Measurements from ENCODE around the gene FBXW8. TPM values are rescaled to one million over a fixed set of nuclear protein-coding genes. Genes with fewer than 3 reads are reported as not detected.
A peak's percentile ranks its signal among the peaks of the same experiment; 100 is the strongest.

FBXW8 gene
- total and polyA plus RNA-seq, 12 donors: 2.4 to 11.3 (median 7.4) TPM

GRCh38 chr12:116977465-116978380 is 67.0 kb downstream of the FBXW8 start:
- no peaks in the 10 kb centered on the region for H3K9me3 ChIP-seq
- no peak overlapping the region for H3K4me3 ChIP-seq
- intact Hi-C loops (cut with DNase I): no loop called here
- DNase-seq: no peak
- no peak for ATAC-seq
- H3K4me1 ChIP-seq: peaks cover 0 to 8% (median 0%) of the 10 kb centered on the region in 9 donors
- no peaks in the 10 kb centered on the region for H3K27me3 ChIP-seq
- H3K27ac ChIP-seq: no peak overlapping the region
- peaks cover 0 to 29% (median 5%) of the 10 kb centered on the region in 9 donors for H3K36me3 ChIP-seq
- 87 to 89% methylated on average over 13 of the region's 13 CpGs for WGBS, 2 donors
- TF ChIP-seq, protein P1, sequence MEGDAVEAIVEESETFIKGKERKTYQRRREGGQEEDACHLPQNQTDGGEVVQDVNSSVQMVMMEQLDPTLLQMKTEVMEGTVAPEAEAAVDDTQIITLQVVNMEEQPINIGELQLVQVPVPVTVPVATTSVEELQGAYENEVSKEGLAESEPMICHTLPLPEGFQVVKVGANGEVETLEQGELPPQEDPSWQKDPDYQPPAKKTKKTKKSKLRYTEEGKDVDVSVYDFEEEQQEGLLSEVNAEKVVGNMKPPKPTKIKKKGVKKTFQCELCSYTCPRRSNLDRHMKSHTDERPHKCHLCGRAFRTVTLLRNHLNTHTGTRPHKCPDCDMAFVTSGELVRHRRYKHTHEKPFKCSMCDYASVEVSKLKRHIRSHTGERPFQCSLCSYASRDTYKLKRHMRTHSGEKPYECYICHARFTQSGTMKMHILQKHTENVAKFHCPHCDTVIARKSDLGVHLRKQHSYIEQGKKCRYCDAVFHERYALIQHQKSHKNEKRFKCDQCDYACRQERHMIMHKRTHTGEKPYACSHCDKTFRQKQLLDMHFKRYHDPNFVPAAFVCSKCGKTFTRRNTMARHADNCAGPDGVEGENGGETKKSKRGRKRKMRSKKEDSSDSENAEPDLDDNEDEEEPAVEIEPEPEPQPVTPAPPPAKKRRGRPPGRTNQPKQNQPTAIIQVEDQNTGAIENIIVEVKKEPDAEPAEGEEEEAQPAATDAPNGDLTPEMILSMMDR (IDR thresholded peaks at IDR 0.05): no peak

GRCh38 chr12:116978791-116979508 is 68.2 kb downstream of the FBXW8 start:
- Histone ChIP-seq H3K4me3 (no peak overlapping the region), H3K9me3 (no peaks in the 10 kb centered on the region), H3K27ac (no peak overlapping the region), H3K27me3 (no peaks in the 10 kb centered on the region), H3K36me3 (peaks cover 0 to 17% (median under 1%) of the 10 kb centered on the region in 9 donors), H3K4me1 (peaks cover 0 to 8% (median 0%) of the 10 kb centered on the region in 9 donors)
- 87 to 96% methylated on average over 7 of the region's 7 CpGs for WGBS, 2 donors
- intact Hi-C loops (cut with DNase I): no loop called here
- no peak for ATAC-seq
- DNase-seq: no peak
- TF ChIP-seq, protein P1 (IDR thresholded peaks at IDR 0.05): no peak

DNA sequence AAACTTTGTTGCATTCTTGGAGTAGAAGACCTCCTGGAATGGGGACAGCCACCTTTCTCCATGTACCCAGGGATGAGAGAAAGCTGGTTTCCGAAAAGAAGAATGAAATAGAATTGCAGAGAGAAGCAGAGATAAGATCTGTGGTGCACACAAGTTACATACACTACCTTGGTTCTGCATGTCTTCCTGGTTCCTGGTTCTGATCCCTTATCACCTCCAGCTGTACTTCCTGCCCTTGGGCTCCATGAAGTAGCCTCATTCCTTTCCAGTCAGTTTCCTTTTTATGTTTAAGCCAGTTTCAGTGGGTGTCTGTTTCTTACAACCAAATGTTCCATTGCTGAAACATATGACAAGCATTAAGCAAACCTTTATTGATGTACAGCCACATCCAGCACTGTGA is 69.3 kb downstream of the FBXW8 start:
- DNase-seq (no peak), ATAC-seq (no peak)
- Histone ChIP-seq H3K27ac (no peak overlapping the region), H3K4me3 (no peak overlapping the region), H3K4me1 (peaks cover 0 to 8% (median 0%) of the 10 kb centered on the region in 9 donors), H3K36me3 (peaks cover 0 to 16% (median 0%) of the 10 kb centered on the region in 9 donors), H3K27me3 (no peaks in the 10 kb centered on the region), H3K9me3 (no peaks in the 10 kb centered on the region)
- TF ChIP-seq, protein P1 (IDR thresholded peaks at IDR 0.05): no peak
- 88 to 90% methylated on average over 1 of the region's 1 CpG for WGBS, 2 donors
- intact Hi-C loops (cut with DNase I): no loop called here

- TF ChIP-seq, protein P1 (IDR thresholded peaks at IDR 0.05): no peak
- no peaks in the 10 kb centered on the region for H3K9me3 ChIP-seq
- peak overlapping the region in 1 of 10 donors; percentile 36 for H3K27ac ChIP-seq
- peaks cover 0 to 30% (median 4%) of the 10 kb centered on the region in 9 donors for H3K36me3 ChIP-seq
- intact Hi-C loops (cut with DNase I): no loop called here
- ATAC-seq: peak in 3 of 8 donors; percentile 49 to 61 (median 53)
- no peaks in the 10 kb centered on the region for H3K27me3 ChIP-seq
- no peak overlapping the region for H3K4me3 ChIP-seq
- WGBS, 2 donors: 87 to 90% methylated on average over 10 of the region's 10 CpGs
- DNase-seq: no peak
- peaks cover 0 to 8% (median 0%) of the 10 kb centered on the region in 9 donors for H3K4me1 ChIP-seq
Measured at GRCh38 chr12:116982791-116983411, 72.2 kb downstream of the FBXW8 start.
